Motor neuron (in vitro differentiated cells): ENCODE measurements around the gene PTK7. TPM values are rescaled to one million over a fixed set of nuclear protein-coding genes. Genes with fewer than 3 reads are reported as not detected.
"Not testable (repeated sequence)": the region's sequence is repeated elsewhere in the genome, so short reads cannot be mapped to it uniquely, and the experiment has no call there.

Experiments
- ATAC-seq, 8 experiments: fragments of 200-7000 bp; cut with Tn5 transposase; replicated peaks in 6 of 8; 2 replicates each; pipeline ENCODE4 v1.8.0; 2021; ENCODE audit warnings: mild to moderate bottlenecking in 8 of 8, moderate library complexity in 8 of 8
- H3K27ac ChIP-seq, 2 donors: fragments of 250-450 bp; sonication (Bioruptor Pico); 2 replicates each; pipeline ENCODE4 v1.9.0; 2021; ENCODE audit warnings: antibody characterized with exemption in 2 of 2, mild to moderate bottlenecking in 2 of 2, moderate library complexity in 1 of 2
- H3K4me1 ChIP-seq, 2 donors: fragments of 250-450 bp; sonication (Bioruptor Pico); replicated peaks in 1 of 2; 2 replicates each; pipeline ENCODE4 v1.6.1; 2021; ENCODE audit warnings: antibody characterized with exemption in 2 of 2, mild to moderate bottlenecking in 2 of 2, moderate library complexity in 1 of 2
- H3K4me3 ChIP-seq, 5 donors: fragments of 250-450 bp; sonication (Bioruptor Pico); 2 replicates each; pipeline ENCODE4 v1.9.0; 2021; ENCODE audit warnings: antibody characterized with exemption in 5 of 5, mild to moderate bottlenecking in 5 of 5, moderate library complexity in 4 of 5
- WGBS, 10 experiments: fragments of 450-650 bp; shearing (Covaris generic); methylation state at CpG; one replicate each; pipeline ENCODE4 v1.0.0; 2022; 5-methylcytosine and 5-hydroxymethylcytosine counted together
- in situ Hi-C, 9 experiments: fragments of 400-800 bp; cut with MboI; loops; one replicate each; pipeline ENCODE4 v1.15.0; 2021; ENCODE audit warnings: low sequenced_read_pairs in 9 of 9, low pct_unique_long_range_greater_than_20kb in 2 of 9; ENCODE audit not compliant: unreplicated experiment in 9 of 9
- total RNA-seq, 8 experiments: library from RNA; unstranded; fragments of 300-600 nt; gene quantifications; 2 replicates each; pipeline versions ENCODE4 v1.2.3 to v1.2.4, GENCODE V29; 2022

The PTK7 gene
- total RNA-seq, 8 experiments from 2014 or later = 27.2 to 197 (median 48.3) TPM

- 80 to 90% (median 86%) methylated on average over 1 to 2 of the region's 8 CpGs; no CpG with 5 or more reads in 5 of the 10 experiments for WGBS, 10 experiments
- H3K27ac ChIP-seq, H3K4me1 ChIP-seq, ATAC-seq, in situ Hi-C loops, H3K4me3 ChIP-seq: not testable (repeated sequence)
These were observed 34.6 kb upstream of the PTK7 start for GRCh38 chr6:43041475-43041874.

GRCh38 chr6:43043310-43043709 is 32.8 kb upstream of the PTK7 start:
- H3K4me1 ChIP-seq = no peaks in the 10 kb centered on the region
- H3K4me3 ChIP-seq = no peak overlapping the region
- no peak overlapping the region for H3K27ac ChIP-seq
- peak in 1 of 8 experiments; percentile 20 for ATAC-seq
- 80 to 85% methylated on average over 2 to 9 of the region's 9 CpGs; no CpG with 5 or more reads in 8 of the 10 experiments for WGBS, 10 experiments
- in situ Hi-C loops = no loop called here

GRCh38 chr6:43045371-43045930 is 30.7 kb upstream of the PTK7 start:
- H3K4me1 ChIP-seq = no peaks in the 10 kb centered on the region
- 60 to 100% (median 90%) methylated on average over 1 to 2 of the region's 11 CpGs; no CpG with 5 or more reads in 6 of the 10 experiments for WGBS, 10 experiments
- no peak overlapping the region for H3K4me3 ChIP-seq
- H3K27ac ChIP-seq = no peak overlapping the region
- in situ Hi-C loops = no loop called here
- ATAC-seq = peak in 1 of 8 experiments; percentile 12

- H3K27ac ChIP-seq = no peak overlapping the region
- in situ Hi-C loops = no loop called here
- ATAC-seq = no peak
- H3K4me3 ChIP-seq = no peak overlapping the region
- H3K4me1 ChIP-seq = peaks cover 10% of the 10 kb centered on the region in 2 donors
- 88 to 100% (median 91%) methylated on average over 1 to 6 of the region's 7 CpGs; no CpG with 5 or more reads in 5 of the 10 experiments for WGBS, 10 experiments
These were observed 28.1 kb upstream of the PTK7 start for GRCh38 chr6:43047998-43048397.

GRCh38 chr6:43050981-43051380 is 25.1 kb upstream of the PTK7 start:
- Histone ChIP-seq H3K27ac (no peak overlapping the region), H3K4me3 (no peak overlapping the region), H3K4me1 (peaks cover 17 to 19% of the 10 kb centered on the region in 2 donors)
- 80 to 95% (median 90%) methylated on average over 1 to 9 of the region's 17 CpGs; no CpG with 5 or more reads in 6 of the 10 experiments for WGBS, 10 experiments
- in situ Hi-C loops = no loop called here
- no peak for ATAC-seq

GRCh38 chr6:43052225-43052841 is 23.8 kb upstream of the PTK7 start:
- 83 to 98% (median 90%) methylated on average over 4 to 9 of the region's 19 CpGs; no CpG with 5 or more reads in 6 of the 10 experiments for WGBS, 10 experiments
- in situ Hi-C loops = no loop called here
- Histone ChIP-seq H3K4me3 (peak overlapping the region in 2 of 5 donors; percentile 50 to 55), H3K27ac (peak overlapping the region; percentile 82 to 95), H3K4me1 (peaks cover 17 to 19% of the 10 kb centered on the region in 2 donors)
- no peak for ATAC-seq

GRCh38 chr6:43052842-43053544 is 23.1 kb upstream of the PTK7 start:
- 0 to 53% (median 19%) methylated on average over 1 to 8 of the region's 22 CpGs; no CpG with 5 or more reads in 4 of the 10 experiments for WGBS, 10 experiments
- peak in 7 of 8 experiments; percentile 34 to 49 (median 41) for ATAC-seq
- peak overlapping the region; percentile 82 to 95 for H3K27ac ChIP-seq

GRCh38 chr6:43053545-43054205 is 22.4 kb upstream of the PTK7 start, which contains the start of gene CUL7:
TSS of gene CUL7 (minus strand) at chr6:43053851. CDS start at chr6:43052788, 1,063 bp downstream.
- Histone ChIP-seq H3K27ac (peak within 1 kb of the TSS; percentile 82 to 95), H3K4me3 (peak within 1 kb of the TSS; percentile 37 to 55 (median 43)), H3K4me1 (peaks cover 22 to 24% of the 10 kb centered on the region in 2 donors)
- in situ Hi-C loops = no loop called here
- ATAC-seq = peak; percentile 90 to 98 (median 94)
- WGBS, 10 experiments = 0 to 29% (median 9%) methylated on average over 1 to 25 of the region's 45 CpGs

More at GRCh38 chr6:43052842-43053544, 23.1 kb upstream of the PTK7 start:
- H3K4me3 ChIP-seq = peak overlapping the region; percentile 37 to 55 (median 43)
- peaks cover 17 to 19% of the 10 kb centered on the region in 2 donors for H3K4me1 ChIP-seq
- in situ Hi-C loops = no loop called here

GRCh38 chr6:43054206-43054943 is 21.7 kb upstream of the PTK7 start:
- Histone ChIP-seq H3K4me1 (peaks cover 22 to 25% of the 10 kb centered on the region in 2 donors), H3K27ac (peak overlapping the region; percentile 82 to 95), H3K4me3 (peak overlapping the region; percentile 37 to 55 (median 43))
- in situ Hi-C loops = no loop called here
- no peak for ATAC-seq
- 46 to 100% (median 78%) methylated on average over 1 to 14 of the region's 17 CpGs for WGBS, 10 experiments

GRCh38 chr6:43055966-43056365 is 20.1 kb upstream of the PTK7 start:
- no peak overlapping the region for H3K4me3 ChIP-seq
- peaks cover 28 to 32% of the 10 kb centered on the region in 2 donors for H3K4me1 ChIP-seq
- ATAC-seq = no peak
- 60 to 96% (median 81%) methylated on average over 2 to 4 of the region's 8 CpGs; no CpG with 5 or more reads in 3 of the 10 experiments for WGBS, 10 experiments
- no peak overlapping the region for H3K27ac ChIP-seq
- in situ Hi-C loops = no loop called here

- peaks cover 18 to 19% of the 10 kb centered on the region in 2 donors for H3K4me1 ChIP-seq
- H3K27ac ChIP-seq = peak overlapping the region; percentile 84 to 91
- 0 to 60% (median 44%) methylated on average over 1 of the region's 1 CpG; no CpG with 5 or more reads in 3 of the 10 experiments for WGBS, 10 experiments
- in situ Hi-C loops = no loop called here
- ATAC-seq = no peak
- H3K4me3 ChIP-seq = peak overlapping the region; percentile 62 to 97 (median 80)
These were observed 17.6 kb upstream of the PTK7 start for GRCh38 chr6:43058531-43058930.
